Stimulated activated memory B cell treated with anti-CD40 and anti-IgM and Interleukin-4, amounts not matched to agents 10 μg/mL and 1 μg/mL and 100 μg/mL, for 72 hours (primary cell): ENCODE measurements around the gene SLC30A3.
A peak's percentile ranks its signal among the peaks of the same experiment; 100 is the strongest.

ENCODE experiments used
- ATAC-seq: fragments of 150-1000 bp; cut with Tn5 transposase; 2 replicates; pipeline ENCODE4 v1.10.0; 2021
- H3K27ac Mint-ChIP-seq: one replicate; pipeline ENCODE4 v1.8.0; 2022; ENCODE audit warnings: mild to moderate bottlenecking, mixed read lengths
- H3K27me3 Mint-ChIP-seq: one replicate; pipeline ENCODE4 v1.8.0; 2022; ENCODE audit warnings: mixed read lengths
- H3K36me3 Mint-ChIP-seq: one replicate; pipeline ENCODE4 v1.8.0; 2022; ENCODE audit warnings: mixed read lengths
- H3K4me1 Mint-ChIP-seq: one replicate; pipeline ENCODE4 v1.8.0; 2022; ENCODE audit warnings: mixed read lengths
- H3K4me3 Mint-ChIP-seq: one replicate; pipeline ENCODE4 v1.8.0; 2022; ENCODE audit warnings: mild to moderate bottlenecking, moderate library complexity, mixed read lengths
- H3K9me3 Mint-ChIP-seq: one replicate; pipeline ENCODE4 v1.8.0; 2022; ENCODE audit warnings: mixed read lengths

SLC30A3 gene

GRCh38 chr2:27255660-27256059, 7.2 kb downstream of the SLC30A3 start:
- Mint-ChIP-seq H3K9me3 (no peaks in the 10 kb centered on the region), H3K4me3 (no peak overlapping the region), H3K27me3 (peaks cover 76% of the 10 kb centered on the region), H3K4me1 (peaks cover 6% of the 10 kb centered on the region), H3K36me3 (no peaks in the 10 kb centered on the region), H3K27ac (no peak overlapping the region)
- no peak for ATAC-seq

GRCh38 chr2:27255187-27255586, 7.7 kb downstream of the SLC30A3 start:
- H3K27me3 Mint-ChIP-seq = peaks cover 75% of the 10 kb centered on the region
- H3K4me1 Mint-ChIP-seq = peaks cover 9% of the 10 kb centered on the region
- no peak overlapping the region for H3K27ac Mint-ChIP-seq
- H3K36me3 Mint-ChIP-seq = no peaks in the 10 kb centered on the region
- H3K9me3 Mint-ChIP-seq = no peaks in the 10 kb centered on the region
- ATAC-seq = peak; percentile 29
- H3K4me3 Mint-ChIP-seq = no peak overlapping the region

GRCh38 chr2:27251766-27252165, 11.1 kb downstream of the SLC30A3 start:
- Mint-ChIP-seq H3K36me3 (no peaks in the 10 kb centered on the region), H3K27me3 (peaks cover 52% of the 10 kb centered on the region), H3K4me3 (no peak overlapping the region), H3K27ac (no peak overlapping the region), H3K4me1 (peaks cover 9% of the 10 kb centered on the region), H3K9me3 (no peaks in the 10 kb centered on the region)
- ATAC-seq = no peak

- Mint-ChIP-seq H3K9me3 (no peaks in the 10 kb centered on the region), H3K27me3 (peaks cover 43% of the 10 kb centered on the region), H3K27ac (no peak overlapping the region), H3K36me3 (no peaks in the 10 kb centered on the region), H3K4me3 (no peak overlapping the region), H3K4me1 (peaks cover 9% of the 10 kb centered on the region)
- no peak for ATAC-seq
These were observed 12.0 kb downstream of the SLC30A3 start for GRCh38 chr2:27250652-27251379.

GRCh38 chr2:27249891-27250651, 12.8 kb downstream of the SLC30A3 start:
- peak; percentile 71 for ATAC-seq
- peaks cover 9% of the 10 kb centered on the region for H3K4me1 Mint-ChIP-seq
- peaks cover 35% of the 10 kb centered on the region for H3K27me3 Mint-ChIP-seq
- no peak overlapping the region for H3K4me3 Mint-ChIP-seq
- no peaks in the 10 kb centered on the region for H3K9me3 Mint-ChIP-seq
- no peaks in the 10 kb centered on the region for H3K36me3 Mint-ChIP-seq
- H3K27ac Mint-ChIP-seq = no peak overlapping the region

GRCh38 chr2:27249159-27249890, 13.5 kb downstream of the SLC30A3 start:
- ATAC-seq = no peak
- H3K27me3 Mint-ChIP-seq = peaks cover 28% of the 10 kb centered on the region
- H3K4me1 Mint-ChIP-seq = peaks cover 9% of the 10 kb centered on the region
- no peak overlapping the region for H3K4me3 Mint-ChIP-seq
- no peak overlapping the region for H3K27ac Mint-ChIP-seq
- no peaks in the 10 kb centered on the region for H3K9me3 Mint-ChIP-seq
- H3K36me3 Mint-ChIP-seq = no peaks in the 10 kb centered on the region

GRCh38 chr2:27247893-27248292, 15.0 kb downstream of the SLC30A3 start:
- ATAC-seq = no peak

GRCh38 chr2:27245626-27246025, 17.2 kb downstream of the SLC30A3 start:
- H3K27ac Mint-ChIP-seq = no peak overlapping the region
- ATAC-seq = no peak
- peaks cover 3% of the 10 kb centered on the region for H3K4me1 Mint-ChIP-seq
- H3K9me3 Mint-ChIP-seq = no peaks in the 10 kb centered on the region
- no peak overlapping the region for H3K4me3 Mint-ChIP-seq
- H3K36me3 Mint-ChIP-seq = peaks cover 37% of the 10 kb centered on the region
- peaks cover 12% of the 10 kb centered on the region for H3K27me3 Mint-ChIP-seq

More at GRCh38 chr2:27247893-27248292, 15.0 kb downstream of the SLC30A3 start:
- Mint-ChIP-seq H3K4me1 (peaks cover 9% of the 10 kb centered on the region), H3K9me3 (no peaks in the 10 kb centered on the region), H3K27me3 (peaks cover 25% of the 10 kb centered on the region), H3K27ac (no peak overlapping the region), H3K36me3 (peaks cover 14% of the 10 kb centered on the region), H3K4me3 (no peak overlapping the region)

- H3K4me3 Mint-ChIP-seq = no peak overlapping the region
- peaks cover 42% of the 10 kb centered on the region for H3K36me3 Mint-ChIP-seq
- no peaks in the 10 kb centered on the region for H3K4me1 Mint-ChIP-seq
- no peak for ATAC-seq
- H3K9me3 Mint-ChIP-seq = no peaks in the 10 kb centered on the region
- peaks cover 8% of the 10 kb centered on the region for H3K27me3 Mint-ChIP-seq
- H3K27ac Mint-ChIP-seq = no peak overlapping the region
These were observed 17.7 kb downstream of the SLC30A3 start for GRCh38 chr2:27245116-27245515.

GRCh38 chr2:27243391-27244130, 19.3 kb downstream of the SLC30A3 start:
- no peaks in the 10 kb centered on the region for H3K9me3 Mint-ChIP-seq
- peaks cover 6% of the 10 kb centered on the region for H3K27me3 Mint-ChIP-seq
- peaks cover 55% of the 10 kb centered on the region for H3K36me3 Mint-ChIP-seq
- no peak overlapping the region for H3K27ac Mint-ChIP-seq
- H3K4me1 Mint-ChIP-seq = no peaks in the 10 kb centered on the region
- ATAC-seq = no peak
- no peak overlapping the region for H3K4me3 Mint-ChIP-seq

- Mint-ChIP-seq H3K4me3 (no peak overlapping the region), H3K27me3 (no peaks in the 10 kb centered on the region), H3K27ac (no peak overlapping the region), H3K36me3 (peaks cover 65% of the 10 kb centered on the region), H3K4me1 (no peaks in the 10 kb centered on the region), H3K9me3 (no peaks in the 10 kb centered on the region)
- no peak for ATAC-seq
These were observed 20.3 kb downstream of the SLC30A3 start for GRCh38 chr2:27242614-27242951.

GRCh38 chr2:27241761-27242613, 20.9 kb downstream of the SLC30A3 start:
- Mint-ChIP-seq H3K9me3 (no peaks in the 10 kb centered on the region), H3K27ac (no peak overlapping the region), H3K4me3 (no peak overlapping the region), H3K27me3 (no peaks in the 10 kb centered on the region), H3K4me1 (no peaks in the 10 kb centered on the region), H3K36me3 (peaks cover 71% of the 10 kb centered on the region)
- ATAC-seq = no peak

GRCh38 chr2:27240406-27240805, 22.4 kb downstream of the SLC30A3 start:
- no peaks in the 10 kb centered on the region for H3K4me1 Mint-ChIP-seq
- no peaks in the 10 kb centered on the region for H3K27me3 Mint-ChIP-seq
- H3K36me3 Mint-ChIP-seq = peaks cover 82% of the 10 kb centered on the region
- H3K9me3 Mint-ChIP-seq = no peaks in the 10 kb centered on the region
- H3K27ac Mint-ChIP-seq = no peak overlapping the region
- no peak overlapping the region for H3K4me3 Mint-ChIP-seq
- ATAC-seq = no peak

GRCh38 chr2:27238976-27239375, 23.9 kb downstream of the SLC30A3 start:
- no peak for ATAC-seq
- H3K27ac Mint-ChIP-seq = no peak overlapping the region
- H3K9me3 Mint-ChIP-seq = no peaks in the 10 kb centered on the region
- no peaks in the 10 kb centered on the region for H3K27me3 Mint-ChIP-seq
- H3K4me3 Mint-ChIP-seq = no peak overlapping the region
- H3K4me1 Mint-ChIP-seq = no peaks in the 10 kb centered on the region
- peaks cover 89% of the 10 kb centered on the region for H3K36me3 Mint-ChIP-seq
